Loucy (cell line): ENCODE measurements around the gene PLK3.

Experiments
- H2AFZ ChIP-seq: fragments of 200-600 bp; sonication (generic); 2 replicates; pipeline ENCODE4 v1.6.0; 2016; ENCODE audit warnings: antibody characterized with exemption, mild to moderate bottlenecking, low read length, moderate library complexity
- H3F3A ChIP-seq: fragments of 200-600 bp; 2 replicates; pipeline ENCODE4 v1.6.0; 2016; ENCODE audit warnings: antibody characterized with exemption, low read depth, mild to moderate bottlenecking
- H3K27me3 ChIP-seq: fragments of 200-600 bp; sonication (generic); 2 replicates; pipeline ENCODE4 v1.6.1; 2014; ENCODE audit warnings: low read length, mild to moderate bottlenecking; ENCODE audit not compliant: insufficient read depth, poor library complexity, severe bottlenecking
- H3K36me3 ChIP-seq: fragments of 200-600 bp; sonication (generic); 2 replicates; pipeline ENCODE4 v1.6.1; 2016; ENCODE audit warnings: low read length; ENCODE audit not compliant: insufficient read depth
- H3K4me1 ChIP-seq: fragments of 200-600 bp; sonication (generic); 2 replicates; pipeline ENCODE4 v1.5.1; 2014; ENCODE audit warnings: low read length, mild to moderate bottlenecking; ENCODE audit not compliant: insufficient read depth, poor library complexity, severe bottlenecking
- H3K4me2 ChIP-seq: fragments of 200-600 bp; sonication (generic); 2 replicates; pipeline ENCODE4 v1.6.0; 2014; ENCODE audit warnings: antibody characterized with exemption, low read length, low read depth, mild to moderate bottlenecking; ENCODE audit not compliant: poor library complexity, severe bottlenecking
- H3K4me3 ChIP-seq: fragments of 200-600 bp; sonication (generic); 2 replicates; pipeline ENCODE4 v1.5.1; 2014; ENCODE audit warnings: low read length, mild to moderate bottlenecking, mixed read lengths; ENCODE audit not compliant: poor library complexity, severe bottlenecking
- H3K79me2 ChIP-seq: fragments of 200-600 bp; sonication (generic); 2 replicates; pipeline ENCODE4 v1.6.1; 2014; ENCODE audit warnings: low read length; ENCODE audit not compliant: insufficient read depth
- H3K9ac ChIP-seq: fragments of 200-600 bp; sonication (generic); 2 replicates; pipeline ENCODE4 v1.6.0; 2014; ENCODE audit warnings: mild to moderate bottlenecking, low read depth, low read length, moderate library complexity; ENCODE audit not compliant: poor library complexity, severe bottlenecking
- H3K9me2 ChIP-seq: fragments of 200-600 bp; sonication (generic); replicated peaks from 2 replicates; pipeline ENCODE4 v1.6.1; 2016; ENCODE audit warnings: low read depth, low read length, mixed read lengths
- H3K9me3 ChIP-seq: fragments of 200-600 bp; sonication (generic); 2 replicates; pipeline ENCODE4 v1.6.1; 2014; ENCODE audit warnings: mild to moderate bottlenecking, antibody characterized with exemption, low read length, low read depth; ENCODE audit not compliant: insufficient read depth
- H4K20me1 ChIP-seq: fragments of 200-600 bp; sonication (generic); 2 replicates; pipeline ENCODE4 v1.6.0; 2014; ENCODE audit warnings: antibody characterized with exemption, low read length, mild to moderate bottlenecking; ENCODE audit not compliant: insufficient read depth, poor library complexity, severe bottlenecking
- EZH2phosphoT487 ChIP-seq: fragments of 200-600 bp; IDR thresholded peaks from 2 replicates; pipeline ENCODE4 v1.6.1; 2018; ENCODE audit warnings: antibody characterized with exemption, mild to moderate bottlenecking, moderate library complexity, borderline replicate concordance
- TF ChIP-seq, protein P1 (sequence below): fragments of 200-600 bp; sonication (generic); conservative IDR thresholded peaks from 2 replicates; pipeline ENCODE4 v1.5.1; 2014; ENCODE audit warnings: mild to moderate bottlenecking, antibody characterized with exemption, low read length

PLK3 gene

DNA sequence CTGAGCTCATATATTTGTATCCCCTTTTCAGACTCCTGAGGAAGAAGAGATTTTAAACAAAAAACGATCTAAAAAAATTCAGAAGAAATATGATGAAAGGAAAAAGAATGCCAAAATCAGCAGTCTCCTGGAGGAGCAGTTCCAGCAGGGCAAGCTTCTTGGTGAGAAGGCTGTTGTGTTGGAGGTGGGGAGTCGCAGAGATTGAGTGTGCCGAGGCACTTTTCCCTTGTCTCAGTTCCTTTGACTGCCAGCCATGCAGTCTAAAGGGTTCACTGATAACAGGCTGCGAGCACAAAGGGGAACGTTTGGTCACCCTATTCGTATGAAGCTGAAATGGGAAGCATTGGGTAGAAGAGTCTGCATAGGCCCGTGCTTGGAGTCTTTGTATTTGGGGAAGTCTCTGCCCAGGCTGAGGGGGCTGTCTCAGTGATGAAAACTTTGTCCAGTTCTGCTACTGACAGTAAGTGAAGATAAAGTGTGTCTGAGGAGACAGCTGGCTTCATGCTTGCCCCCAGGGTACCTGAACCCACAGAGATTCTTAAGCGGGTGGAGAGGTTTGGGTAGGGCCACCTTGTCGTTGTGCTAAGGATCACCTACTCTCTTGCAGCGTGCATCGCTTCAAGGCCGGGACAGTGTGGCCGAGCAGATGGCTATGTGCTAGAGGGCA lies 22.1 kb upstream of the PLK3 start:
- Histone ChIP-seq H3K27me3 (peaks cover 14% of the 10 kb centered on the region), H3K79me2 (peaks cover 65% of the 10 kb centered on the region), H3K9ac (peak overlapping the region; percentile 98), H3F3A (no peaks in the 10 kb centered on the region), H2AFZ (no peak overlapping the region), H3K9me3 (no peaks in the 10 kb centered on the region), H3K4me1 (peaks cover 22% of the 10 kb centered on the region), H3K9me2 (no peaks in the 10 kb centered on the region), H3K4me3 (peak overlapping the region; percentile 98), H4K20me1 (peaks cover 48% of the 10 kb centered on the region), H3K4me2 (peak overlapping the region; percentile 98), H3K36me3 (peaks cover 50% of the 10 kb centered on the region)
- TF ChIP-seq EZH2phosphoT487: no peak
- TF ChIP-seq, protein P1, sequence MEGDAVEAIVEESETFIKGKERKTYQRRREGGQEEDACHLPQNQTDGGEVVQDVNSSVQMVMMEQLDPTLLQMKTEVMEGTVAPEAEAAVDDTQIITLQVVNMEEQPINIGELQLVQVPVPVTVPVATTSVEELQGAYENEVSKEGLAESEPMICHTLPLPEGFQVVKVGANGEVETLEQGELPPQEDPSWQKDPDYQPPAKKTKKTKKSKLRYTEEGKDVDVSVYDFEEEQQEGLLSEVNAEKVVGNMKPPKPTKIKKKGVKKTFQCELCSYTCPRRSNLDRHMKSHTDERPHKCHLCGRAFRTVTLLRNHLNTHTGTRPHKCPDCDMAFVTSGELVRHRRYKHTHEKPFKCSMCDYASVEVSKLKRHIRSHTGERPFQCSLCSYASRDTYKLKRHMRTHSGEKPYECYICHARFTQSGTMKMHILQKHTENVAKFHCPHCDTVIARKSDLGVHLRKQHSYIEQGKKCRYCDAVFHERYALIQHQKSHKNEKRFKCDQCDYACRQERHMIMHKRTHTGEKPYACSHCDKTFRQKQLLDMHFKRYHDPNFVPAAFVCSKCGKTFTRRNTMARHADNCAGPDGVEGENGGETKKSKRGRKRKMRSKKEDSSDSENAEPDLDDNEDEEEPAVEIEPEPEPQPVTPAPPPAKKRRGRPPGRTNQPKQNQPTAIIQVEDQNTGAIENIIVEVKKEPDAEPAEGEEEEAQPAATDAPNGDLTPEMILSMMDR: no peak

DNA sequence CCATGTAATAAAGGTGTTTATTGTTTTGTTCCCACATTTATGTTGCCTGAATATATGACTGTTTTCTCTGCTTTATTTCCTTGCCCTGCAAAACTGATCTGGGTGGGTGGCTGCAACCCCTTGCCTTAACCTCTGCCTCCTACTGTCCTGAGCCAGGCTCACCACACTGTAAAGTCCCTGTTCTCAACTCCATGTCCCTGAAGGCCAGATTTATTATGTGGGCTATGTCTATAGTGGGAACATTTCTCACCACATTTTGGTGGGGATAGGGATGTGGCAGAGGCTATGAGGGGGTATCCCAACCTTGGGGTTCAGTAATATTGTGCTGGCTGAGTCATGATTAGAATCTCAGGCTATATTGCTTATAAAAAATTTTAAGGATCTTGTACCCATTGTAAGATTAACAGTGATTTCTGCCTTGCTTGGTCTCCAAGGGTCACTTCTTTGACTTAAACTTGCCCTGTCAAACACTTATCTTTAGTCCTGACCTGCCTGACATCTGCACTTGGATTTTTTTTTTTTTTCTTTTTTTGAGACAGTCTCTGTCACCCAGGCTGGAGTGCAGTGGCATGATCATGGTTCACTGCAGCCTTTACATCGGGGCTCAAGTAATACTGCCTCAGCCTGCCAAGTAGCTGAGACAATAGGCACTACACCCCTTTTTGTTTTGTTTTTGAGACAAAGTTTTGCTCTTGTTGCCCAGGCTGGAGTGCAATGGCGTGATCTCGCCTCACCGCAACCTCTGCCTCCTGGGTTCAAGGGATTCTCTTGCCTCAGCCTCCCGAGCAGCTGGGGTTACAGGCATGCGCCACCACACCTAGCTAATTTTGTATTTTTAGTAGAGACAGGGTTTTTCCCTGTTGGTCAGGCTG lies 21.2 kb upstream of the PLK3 start:
- H3K27me3 ChIP-seq: peaks cover 14% of the 10 kb centered on the region
- no peaks in the 10 kb centered on the region for H3K9me2 ChIP-seq
- peak overlapping the region; percentile 98 for H3K9ac ChIP-seq
- peaks cover 50% of the 10 kb centered on the region for H3K36me3 ChIP-seq
- peaks cover 22% of the 10 kb centered on the region for H3K4me1 ChIP-seq
- peak overlapping the region; percentile 98 for H3K4me2 ChIP-seq
- TF ChIP-seq EZH2phosphoT487: no peak
- TF ChIP-seq, protein P1: no peak
- H4K20me1 ChIP-seq: peaks cover 48% of the 10 kb centered on the region
- peak overlapping the region; percentile 98 for H3K4me3 ChIP-seq
- H3K79me2 ChIP-seq: peaks cover 65% of the 10 kb centered on the region
- H2AFZ ChIP-seq: no peak overlapping the region
- no peaks in the 10 kb centered on the region for H3F3A ChIP-seq
- no peaks in the 10 kb centered on the region for H3K9me3 ChIP-seq

DNA sequence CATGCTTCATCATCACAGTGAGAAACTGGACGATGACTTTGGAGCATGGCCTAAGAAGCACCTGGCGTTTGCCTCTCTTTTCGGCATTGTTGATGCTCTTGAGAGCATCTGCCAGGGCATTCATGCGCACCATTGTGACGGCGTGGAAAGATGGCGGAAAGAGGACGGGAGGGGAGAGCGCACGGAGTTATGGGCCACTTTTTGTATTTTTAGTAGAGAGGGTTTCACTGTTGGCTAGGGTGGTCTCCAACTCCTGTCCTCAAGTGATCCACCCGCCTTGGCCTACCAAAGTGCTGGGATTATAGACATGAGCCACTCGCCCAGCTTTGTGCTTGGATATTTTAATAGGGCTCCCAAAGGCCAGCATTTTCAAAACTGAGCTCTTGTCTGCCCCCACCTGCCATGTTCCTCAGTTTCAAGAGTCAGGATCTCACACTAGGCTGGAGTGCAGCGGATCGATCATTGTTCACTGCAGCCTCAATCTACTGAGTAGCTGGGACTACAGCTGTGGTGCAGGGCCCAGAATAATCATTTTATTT lies 19.5 kb upstream of the PLK3 start:
- Histone ChIP-seq H3K9me2 (no peaks in the 10 kb centered on the region), H4K20me1 (peaks cover 48% of the 10 kb centered on the region), H3K4me2 (no peak overlapping the region), H3K9ac (no peak overlapping the region), H3K79me2 (peaks cover 51% of the 10 kb centered on the region), H2AFZ (no peak overlapping the region), H3K9me3 (no peaks in the 10 kb centered on the region), H3K36me3 (peaks cover 50% of the 10 kb centered on the region), H3K4me3 (no peak overlapping the region), H3K27me3 (peaks cover 7% of the 10 kb centered on the region), H3K4me1 (peaks cover 22% of the 10 kb centered on the region), H3F3A (no peaks in the 10 kb centered on the region)
- TF ChIP-seq, protein P1: no peak
- no peak for TF ChIP-seq EZH2phosphoT487
